GM21825 (cell line): ENCODE results near the gene EEF1A2.

Experiments
- ATAC-seq: cut with Tn5 transposase; IDR thresholded peaks from one replicate; pipeline ENCODE4 v1.9.1; 2021; ENCODE audit warnings: mild to moderate bottlenecking, moderate library complexity; ENCODE audit not compliant: unreplicated experiment

EEF1A2 gene

GRCh38 chr20:63500902-63501817 lies 2.3 kb upstream of the EEF1A2 start:
- no peak for ATAC-seq

DNA sequence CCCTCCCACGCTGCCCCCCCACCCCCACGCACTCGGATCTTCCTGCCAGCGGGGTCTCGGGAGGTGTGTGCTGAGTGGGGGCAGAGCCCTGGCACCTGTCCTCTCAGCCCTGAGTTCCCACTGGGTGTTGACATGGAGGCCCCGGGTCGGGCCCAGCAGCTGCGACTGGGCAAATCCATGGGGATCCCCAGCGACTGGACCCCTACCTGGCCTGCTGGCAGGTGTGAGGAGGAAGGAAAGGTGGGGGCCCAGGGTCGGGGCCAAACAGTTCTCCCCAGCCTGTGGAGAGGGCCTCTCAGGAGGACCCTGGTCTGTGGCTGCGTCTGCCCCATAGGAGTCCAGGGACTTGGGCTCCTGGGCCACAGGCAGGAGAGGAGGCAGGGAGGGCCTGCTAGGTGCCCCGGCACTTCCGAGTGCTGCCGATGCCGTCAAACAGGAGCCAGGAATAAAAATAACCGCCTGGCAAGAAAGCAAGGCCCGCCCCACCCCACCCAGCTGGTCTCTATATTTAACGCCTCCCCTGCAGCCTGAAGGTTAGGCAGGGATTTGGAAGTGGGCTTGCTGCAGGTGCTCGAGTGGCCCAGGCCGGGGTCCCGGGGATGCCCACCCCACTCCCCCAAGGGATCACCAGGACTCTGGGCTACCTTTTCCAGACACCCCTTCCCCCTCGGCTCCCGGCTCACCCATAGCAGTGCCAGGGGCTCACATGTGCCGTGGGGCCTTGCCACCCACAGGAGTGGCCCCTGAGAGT lies 1.4 kb upstream of the EEF1A2 start:
- no peak for ATAC-seq

DNA sequence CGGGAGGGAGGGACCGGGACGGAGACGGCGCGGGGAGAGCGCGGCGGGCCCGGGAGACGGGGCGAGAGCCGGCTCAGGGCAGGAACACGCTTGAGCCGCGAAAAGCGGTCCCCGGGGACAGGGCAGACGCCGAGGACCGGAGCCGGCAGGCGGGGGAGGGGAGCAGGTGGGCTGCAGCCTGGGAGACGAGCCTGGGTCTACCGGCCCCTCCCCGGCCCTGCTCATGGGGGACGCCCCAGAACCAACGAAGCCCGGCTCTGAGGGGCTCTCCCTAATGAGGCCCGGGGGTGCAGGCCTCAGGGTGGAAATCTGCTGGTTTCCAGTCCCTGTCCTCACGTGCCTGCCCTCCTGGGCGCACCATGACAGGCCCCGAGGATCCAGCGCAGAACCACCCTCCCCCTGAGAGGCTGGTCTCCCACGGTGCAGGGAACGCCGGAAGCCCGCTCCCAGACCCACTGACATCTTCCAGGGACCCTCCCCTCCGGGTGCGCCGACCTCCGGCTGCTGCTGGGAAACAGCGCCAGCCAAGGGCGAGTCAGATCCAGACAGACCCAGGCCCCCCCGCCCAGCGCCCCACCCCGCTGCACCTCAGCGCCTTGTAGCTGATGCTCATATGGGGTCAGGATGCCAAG lies 571 bp upstream of the EEF1A2 start:
- ATAC-seq, result no peak

DNA sequence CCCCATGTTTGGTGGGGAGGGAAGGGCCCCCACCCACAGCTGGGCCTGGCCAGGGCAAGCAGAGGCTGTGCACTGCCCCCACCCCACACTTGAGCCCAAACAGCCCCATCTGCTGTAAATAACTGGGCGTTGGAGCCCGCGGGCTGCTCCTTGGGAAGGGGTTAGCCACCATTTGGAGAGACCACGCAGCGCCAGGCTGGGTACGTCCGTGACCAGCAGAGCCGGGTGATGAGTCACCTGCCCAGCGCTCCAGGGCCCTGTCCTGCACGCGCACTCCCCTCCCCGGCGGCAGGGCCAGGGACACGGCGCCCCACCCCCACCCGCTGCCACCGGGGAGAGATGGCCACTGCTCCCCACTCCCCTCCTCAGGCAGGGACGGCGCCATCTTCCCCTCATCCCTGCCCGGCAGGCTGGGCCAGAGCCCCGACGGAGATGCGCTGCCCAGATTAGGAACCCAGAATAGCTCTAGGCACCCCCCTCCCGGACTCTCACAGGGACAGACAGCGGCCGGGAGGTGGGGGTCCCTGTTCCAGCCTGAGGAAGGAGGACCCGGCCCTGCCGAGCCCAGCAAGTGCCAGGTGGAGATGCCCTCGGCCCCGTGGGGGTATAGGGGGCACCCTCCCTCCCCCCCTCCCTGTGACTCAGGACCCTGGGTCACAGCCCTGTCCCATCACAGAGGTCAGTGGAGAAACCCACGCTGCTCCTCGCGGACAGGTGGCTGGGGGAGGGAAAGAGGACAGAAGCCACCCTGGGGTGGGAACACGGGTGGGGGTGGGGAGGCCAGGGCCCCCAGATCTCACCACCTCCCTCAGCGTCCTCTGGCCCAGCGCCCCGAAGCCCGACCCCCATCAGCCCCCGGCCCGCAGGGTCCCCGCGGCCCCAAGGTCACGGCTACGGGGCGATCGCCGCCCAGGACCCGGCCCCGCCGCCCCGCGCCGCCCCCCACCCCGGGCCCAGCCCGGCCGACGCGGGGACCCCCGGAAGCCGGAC lies 642 bp downstream of the EEF1A2 start:
- no peak for ATAC-seq

DNA sequence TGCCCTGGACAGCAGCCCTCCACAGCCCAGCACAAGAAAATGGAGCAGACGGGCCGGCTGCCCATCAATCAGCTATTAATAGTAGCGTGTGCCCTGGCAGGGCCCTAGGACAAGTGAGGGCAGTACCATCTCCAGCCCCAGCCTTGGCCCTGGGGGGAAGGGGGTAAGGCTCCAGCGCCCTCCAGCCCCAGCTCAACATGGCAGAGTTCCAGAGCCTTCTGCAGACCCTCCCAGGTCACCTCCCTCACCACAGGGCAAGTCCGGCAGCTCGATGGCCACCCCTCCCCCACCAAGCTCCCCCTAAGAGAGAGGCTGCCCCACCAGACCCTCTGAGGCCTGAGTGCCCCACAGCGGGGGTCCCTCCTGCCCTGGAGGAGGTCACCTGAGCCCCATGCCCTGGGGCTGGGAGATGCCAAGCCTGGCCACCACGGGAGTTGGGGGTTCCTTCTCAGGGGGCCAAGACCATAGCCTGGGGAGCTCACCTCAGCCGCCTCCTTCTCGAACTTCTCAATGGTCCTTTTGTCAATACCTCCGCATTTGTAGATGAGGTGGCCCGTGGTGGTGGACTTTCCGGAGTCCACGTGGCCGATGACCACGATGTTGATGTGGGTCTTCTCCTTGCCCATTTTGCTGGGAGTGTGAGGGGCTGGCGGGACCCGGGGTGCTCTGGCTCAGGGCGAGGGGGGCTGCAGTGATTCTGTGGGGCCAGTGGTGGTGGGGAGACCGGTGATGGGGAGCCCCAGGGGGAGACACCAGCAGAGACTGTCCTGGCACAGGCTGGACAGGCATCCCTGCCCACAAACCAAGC lies 1.5 kb downstream of the EEF1A2 start:
- no peak for ATAC-seq

DNA sequence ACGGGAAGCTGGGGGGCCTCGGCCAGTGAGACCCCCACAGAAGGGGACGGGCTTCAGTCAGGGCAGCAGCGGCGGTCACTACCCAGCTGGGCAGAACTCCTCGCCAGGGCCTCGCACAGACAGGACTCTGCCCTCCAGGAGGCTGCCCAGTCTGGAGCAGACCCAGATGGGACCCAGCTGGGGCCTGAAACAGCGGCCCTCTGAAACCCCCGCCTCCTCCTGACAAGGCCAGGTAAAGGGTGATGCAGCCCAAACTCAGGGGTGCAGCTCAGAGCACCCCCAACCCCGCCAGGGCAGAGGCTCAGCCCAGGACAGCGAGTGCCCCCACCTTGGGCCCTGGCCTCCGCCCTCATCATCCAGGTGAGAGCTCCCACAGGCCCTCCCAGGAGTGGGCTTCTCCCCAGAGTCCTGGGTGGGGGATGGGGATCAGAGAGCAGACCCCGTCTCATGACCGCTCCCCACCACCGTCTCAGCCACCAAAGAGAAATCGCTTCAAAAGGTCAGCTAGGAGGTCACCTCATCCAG lies 2.2 kb downstream of the EEF1A2 start:
- ATAC-seq, result no peak

DNA sequence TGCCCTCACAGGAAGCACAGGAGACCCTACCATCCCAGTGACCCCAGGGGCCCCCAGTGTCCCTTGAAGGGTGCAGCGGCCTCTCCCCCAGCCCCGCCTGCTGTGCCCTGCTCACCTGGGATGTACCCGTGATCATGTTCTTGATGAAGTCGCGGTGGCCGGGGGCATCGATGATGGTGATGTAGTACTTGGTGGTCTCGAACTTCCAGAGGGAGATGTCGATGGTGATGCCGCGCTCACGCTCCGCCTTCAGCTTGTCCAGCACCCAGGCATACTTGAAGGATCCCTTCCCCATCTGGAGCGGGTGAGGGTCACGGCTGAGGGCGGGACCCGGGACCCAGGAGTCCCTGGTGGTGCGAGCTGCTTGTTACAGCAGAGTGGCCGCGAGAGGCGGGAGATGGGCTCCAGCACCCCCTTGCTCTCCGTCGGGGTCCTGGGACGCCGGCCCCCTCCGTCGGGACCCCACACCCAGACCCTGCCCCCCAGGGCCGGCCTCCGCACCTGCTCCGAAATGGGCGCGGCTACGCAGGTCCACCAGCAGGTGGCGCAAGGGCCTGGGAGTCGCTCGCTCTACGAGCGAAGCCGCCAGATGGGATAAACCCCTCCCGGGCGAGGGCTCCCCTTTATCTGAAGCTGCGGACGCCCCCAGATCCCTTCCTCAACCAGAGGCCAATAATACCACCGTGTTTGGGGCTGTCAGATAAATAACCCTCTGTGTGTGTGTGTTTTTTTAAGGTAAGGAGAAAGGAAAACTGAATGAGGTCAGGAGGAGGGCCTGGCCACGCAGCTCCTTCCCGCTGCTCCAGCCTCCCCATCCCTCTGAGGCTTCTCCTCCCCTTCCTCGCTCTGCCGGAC lies 2.9 kb downstream of the EEF1A2 start:
- ATAC-seq, result no peak

DNA sequence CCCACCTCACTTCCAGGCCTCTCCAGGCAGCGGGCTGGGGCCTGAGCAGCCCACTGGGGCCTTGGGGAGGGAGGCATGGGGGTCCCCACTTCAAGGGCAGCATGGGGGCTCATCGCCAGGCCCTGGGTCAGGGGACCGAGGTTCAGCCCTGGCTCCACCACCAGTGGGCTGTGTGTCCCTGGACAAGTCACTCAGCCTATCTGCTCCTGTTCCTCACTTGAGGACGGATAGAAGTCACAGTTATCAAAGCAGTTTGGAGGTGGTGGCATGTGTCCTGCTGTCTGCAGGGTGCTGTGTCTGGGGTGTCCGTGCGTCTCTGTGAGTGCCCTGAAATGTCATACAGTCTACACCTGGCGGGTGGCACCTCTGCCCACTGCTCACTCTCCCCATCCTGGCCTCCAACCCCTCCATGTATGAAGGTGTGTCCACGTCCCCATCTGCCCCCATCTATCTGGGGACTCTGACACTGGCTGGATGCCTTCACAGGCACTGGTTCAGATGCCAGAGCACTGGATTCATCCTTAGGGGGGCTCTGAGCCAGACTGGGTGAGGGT lies 3.6 kb downstream of the EEF1A2 start:
- ATAC-seq, result no peak

GRCh38 chr20:63494420-63495166 lies 4.3 kb downstream of the EEF1A2 start:
- no peak for ATAC-seq

DNA sequence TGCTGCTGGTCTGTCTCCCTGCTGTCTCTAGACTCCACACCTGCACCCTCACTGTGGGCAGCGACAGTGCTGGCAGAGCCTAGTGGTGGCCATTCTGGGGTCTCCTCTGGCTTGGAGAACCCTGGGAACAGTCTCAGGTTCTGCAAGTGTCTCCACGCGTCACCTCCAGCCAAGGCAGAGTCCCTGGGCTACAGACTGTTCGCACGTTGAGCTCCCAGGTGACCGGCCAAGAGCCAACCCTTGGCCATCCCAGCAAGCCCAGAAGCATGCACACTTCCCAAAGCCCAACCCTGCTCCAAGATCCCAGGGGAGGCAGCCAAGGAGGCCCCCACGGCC lies 4.8 kb downstream of the EEF1A2 start:
- ATAC-seq, result no peak

DNA sequence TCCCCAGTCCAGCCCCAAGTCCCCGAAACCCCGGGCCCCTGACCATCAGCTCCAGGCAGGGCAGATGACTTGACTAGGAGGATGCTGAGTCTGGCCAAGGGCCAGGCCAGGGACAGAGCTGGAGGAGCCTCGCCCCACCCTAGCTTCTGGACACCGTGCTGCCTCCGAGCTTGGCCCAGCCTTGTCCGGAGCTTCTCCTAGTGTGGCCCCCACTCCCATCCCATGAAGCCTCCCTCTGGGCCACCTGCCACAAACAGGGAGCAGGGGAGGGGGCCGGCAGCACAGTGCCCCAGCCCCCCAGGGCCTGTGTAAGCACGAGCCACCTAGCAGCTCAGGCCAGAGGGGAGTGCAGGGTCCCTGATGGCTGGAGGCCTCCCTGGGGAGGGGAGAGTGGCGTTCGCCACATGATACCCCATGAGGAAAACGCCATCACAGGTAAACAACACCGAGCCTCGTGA lies 5.3 kb downstream of the EEF1A2 start:
- no peak for ATAC-seq

DNA sequence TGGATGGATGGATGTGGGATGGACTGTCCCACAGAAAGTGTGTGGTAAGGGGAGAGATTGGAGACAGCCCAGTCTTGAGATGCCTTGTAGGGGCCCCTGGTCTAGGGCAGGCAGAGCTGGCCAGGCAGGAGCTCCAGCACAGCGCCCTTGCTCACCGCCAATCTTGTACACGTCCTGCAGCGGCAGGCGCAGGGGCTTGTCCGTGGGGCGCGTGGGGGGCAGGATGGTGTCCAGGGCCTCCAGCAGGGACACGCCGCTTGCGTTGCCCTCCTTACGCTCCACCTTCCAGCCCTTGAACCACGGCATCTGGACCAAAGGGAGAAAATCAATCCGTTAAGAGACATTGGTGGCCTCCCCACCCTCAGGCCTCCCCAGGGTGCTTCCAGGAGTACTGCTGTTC lies 5.9 kb downstream of the EEF1A2 start:
- ATAC-seq, result no peak

DNA sequence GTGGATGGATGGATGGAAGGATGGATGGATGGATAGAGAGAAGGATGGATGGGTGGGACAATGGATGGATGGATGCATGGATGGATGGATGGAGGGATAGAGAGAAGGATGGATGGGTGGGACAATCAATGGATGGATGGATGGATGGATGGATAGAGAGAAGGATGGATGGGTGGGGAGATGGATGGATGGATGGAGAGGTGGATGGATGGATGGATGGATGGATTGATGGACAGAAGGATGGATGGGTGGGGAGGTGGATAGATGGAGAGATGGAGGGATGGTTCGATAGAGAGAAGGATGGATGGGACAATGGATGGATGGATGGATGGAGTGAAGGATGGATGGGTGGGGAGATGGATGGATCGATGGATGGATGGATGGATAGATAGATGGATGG lies 6.4 kb downstream of the EEF1A2 start:
- ATAC-seq, result no peak

DNA sequence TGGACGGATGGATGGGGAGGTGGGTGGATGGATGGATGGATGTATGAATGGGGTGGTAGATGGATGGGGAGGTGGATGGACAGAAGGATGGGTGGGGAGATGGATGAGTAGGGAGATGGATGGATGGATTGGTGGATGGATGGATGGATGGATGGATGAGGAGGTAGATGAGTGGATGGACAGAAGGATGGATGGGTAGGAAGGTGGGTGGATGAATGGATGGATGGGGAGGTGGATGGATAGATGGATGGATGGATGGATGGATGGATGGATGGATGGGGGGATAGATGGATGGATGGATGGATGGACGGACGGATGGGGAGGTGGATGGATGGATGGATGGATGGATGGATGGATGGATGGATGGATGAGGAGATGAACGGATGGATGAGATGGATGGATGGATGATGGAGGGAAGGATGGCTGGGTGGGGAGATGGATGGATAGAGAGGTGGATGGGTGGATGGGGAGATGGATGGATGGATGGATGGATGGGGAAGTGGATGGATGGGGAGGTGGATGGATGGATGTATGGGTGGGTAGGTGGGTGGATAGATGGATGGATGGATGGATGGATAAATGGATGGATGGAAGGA lies 7.2 kb downstream of the EEF1A2 start:
- no peak for ATAC-seq

DNA sequence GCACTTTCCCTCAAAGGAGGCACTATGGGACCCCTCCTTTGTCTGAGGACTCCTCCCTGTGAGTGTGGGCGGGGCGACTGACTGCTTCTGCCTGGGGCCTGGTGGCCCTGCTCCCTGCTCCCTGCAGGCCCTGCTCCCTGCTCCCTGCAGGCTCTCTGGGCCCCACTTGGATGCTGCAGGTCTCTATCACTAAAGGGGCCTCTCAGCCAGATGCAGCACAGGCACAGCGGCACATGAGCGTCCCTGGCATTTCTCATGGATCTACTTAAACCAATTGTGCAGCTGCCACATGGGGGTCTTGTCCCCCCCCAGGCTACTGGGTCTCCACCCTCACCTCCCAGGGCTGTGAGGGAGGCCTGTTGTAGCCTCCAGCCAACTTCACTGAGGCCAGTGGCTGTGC lies 7.8 kb downstream of the EEF1A2 start:
- no peak for ATAC-seq

DNA sequence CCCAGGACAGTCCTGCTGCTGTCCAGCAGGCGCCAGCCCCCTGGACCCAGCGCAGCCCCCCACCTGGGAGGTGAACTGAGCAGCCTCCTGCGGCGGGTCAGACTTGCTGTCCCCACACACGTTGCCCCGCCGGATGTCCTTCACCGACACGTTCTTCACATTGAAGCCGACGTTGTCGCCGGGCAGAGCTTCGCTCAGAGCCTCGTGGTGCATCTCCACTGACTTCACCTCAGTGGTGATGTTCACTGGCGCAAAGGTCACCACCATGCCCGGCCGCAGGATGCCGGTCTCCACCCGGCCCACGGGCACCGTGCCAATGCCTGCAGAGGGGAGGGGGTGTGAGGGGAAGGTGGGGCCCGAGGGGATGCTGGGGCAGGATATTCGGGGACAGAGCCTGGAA lies 8.5 kb downstream of the EEF1A2 start:
- ATAC-seq, result no peak
